ENCODE results near the gene FIBIN. TPM values are rescaled to one million over a fixed set of nuclear protein-coding genes. Genes with fewer than 3 reads are reported as not detected.
A peak's percentile ranks its signal among the peaks of the same experiment; 100 is the strongest.
"Not testable (repeated sequence)": the region's sequence is repeated elsewhere in the genome, so short reads cannot be mapped to it uniquely, and the experiment has no call there.

The FIBIN gene
- total RNA-seq, 2 donors from 2014 or later: 153 to 278 TPM

GRCh38 chr11:26971961-26972360 lies 22.0 kb upstream of the FIBIN start:
- no peak for ATAC-seq (ENCODE audit: insufficient number of reproducible peaks, low FRiP score, low read depth)
- no peak for TF ChIP-seq CTCF (IDR thresholded peaks at IDR 0.05)
- no peak overlapping the region for H3K27ac ChIP-seq
- no peaks in the 10 kb centered on the region for H3K9me3 ChIP-seq
- H3K4me3 ChIP-seq: no peak overlapping the region
- no peaks in the 10 kb centered on the region for H3K27me3 ChIP-seq (replicated peaks; ENCODE audit: insufficient read depth)
- H3K36me3 ChIP-seq: no peaks in the 10 kb centered on the region
- peaks cover 8 to 28% of the 10 kb centered on the region in 2 donors for H3K4me1 ChIP-seq (ENCODE audit: control insufficient read depth in 1 of 2, low read depth in 2 of 2)
- no peak for DNase-seq (ENCODE audit: low spot score)

GRCh38 chr11:26974069-26974783 lies 19.7 kb upstream of the FIBIN start:
- ATAC-seq (ENCODE audit: insufficient number of reproducible peaks, low FRiP score, low read depth) (no peak), DNase-seq (ENCODE audit: low spot score) (no peak)
- H3K27me3 ChIP-seq (replicated peaks; ENCODE audit: insufficient read depth): no peaks in the 10 kb centered on the region
- H3K27ac ChIP-seq: peak overlapping the region; percentile 7 to 42
- TF ChIP-seq CTCF (IDR thresholded peaks at IDR 0.05): no peak
- peak overlapping the region; percentile 19 for H3K4me3 ChIP-seq
- H3K36me3 ChIP-seq: no peaks in the 10 kb centered on the region
- H3K4me1 ChIP-seq (ENCODE audit: control insufficient read depth in 1 of 2, low read depth in 2 of 2): peaks cover 8 to 28% of the 10 kb centered on the region in 2 donors
- no peaks in the 10 kb centered on the region for H3K9me3 ChIP-seq

- H3K36me3 ChIP-seq: no peaks in the 10 kb centered on the region
- DNase-seq (ENCODE audit: low spot score) (no peak), ATAC-seq (ENCODE audit: insufficient number of reproducible peaks, low FRiP score, low read depth) (no peak)
- TF ChIP-seq CTCF (IDR thresholded peaks at IDR 0.05): no peak
- H3K9me3 ChIP-seq: no peaks in the 10 kb centered on the region
- H3K4me1 ChIP-seq (ENCODE audit: control insufficient read depth in 1 of 2, low read depth in 2 of 2): peaks cover 8 to 28% of the 10 kb centered on the region in 2 donors
- peak overlapping the region; percentile 7 to 42 for H3K27ac ChIP-seq
- peak overlapping the region; percentile 19 for H3K4me3 ChIP-seq
- H3K27me3 ChIP-seq (replicated peaks; ENCODE audit: insufficient read depth): no peaks in the 10 kb centered on the region
Observed at GRCh38 chr11:26974996-26975395, 18.9 kb upstream of the FIBIN start.

GRCh38 chr11:26976389-26976788 lies 17.5 kb upstream of the FIBIN start:
- DNase-seq (ENCODE audit: low spot score) (no peak), ATAC-seq (ENCODE audit: insufficient number of reproducible peaks, low FRiP score, low read depth) (no peak)
- TF ChIP-seq CTCF (IDR thresholded peaks at IDR 0.05): no peak
- H3K27ac ChIP-seq: peak overlapping the region; percentile 7 to 31
- H3K4me1 ChIP-seq (ENCODE audit: control insufficient read depth in 1 of 2, low read depth in 2 of 2): peaks cover 8 to 28% of the 10 kb centered on the region in 2 donors
- no peak overlapping the region for H3K4me3 ChIP-seq
- H3K36me3 ChIP-seq: no peaks in the 10 kb centered on the region
- H3K27me3 ChIP-seq (replicated peaks; ENCODE audit: insufficient read depth): no peaks in the 10 kb centered on the region
- H3K9me3 ChIP-seq: peaks cover 6% of the 10 kb centered on the region

GRCh38 chr11:26977209-26977608 lies 16.7 kb upstream of the FIBIN start:
- not testable (repeated sequence) for DNase-seq (ENCODE audit: low spot score); H3K4me3 ChIP-seq; H3K9me3 ChIP-seq; H3K27ac ChIP-seq; ATAC-seq (ENCODE audit: insufficient number of reproducible peaks, low FRiP score, low read depth); H3K36me3 ChIP-seq; H3K27me3 ChIP-seq (replicated peaks; ENCODE audit: insufficient read depth)
- H3K4me1 ChIP-seq (ENCODE audit: control insufficient read depth in 1 of 2, low read depth in 2 of 2): peaks cover 8 to 28% of the 10 kb centered on the region in 2 donors

- H3K27ac ChIP-seq: no peak overlapping the region
- DNase-seq (ENCODE audit: low spot score) (no peak), ATAC-seq (ENCODE audit: insufficient number of reproducible peaks, low FRiP score, low read depth) (no peak)
- no peaks in the 10 kb centered on the region for H3K27me3 ChIP-seq (replicated peaks; ENCODE audit: insufficient read depth)
- no peaks in the 10 kb centered on the region for H3K36me3 ChIP-seq
- no peak overlapping the region for H3K4me3 ChIP-seq
- TF ChIP-seq CTCF (IDR thresholded peaks at IDR 0.05): no peak
- peaks cover 11 to 24% of the 10 kb centered on the region in 2 donors for H3K4me1 ChIP-seq (ENCODE audit: control insufficient read depth in 1 of 2, low read depth in 2 of 2)
- H3K9me3 ChIP-seq: peaks cover 6% of the 10 kb centered on the region
Observed at GRCh38 chr11:26983645-26984044, 10.3 kb upstream of the FIBIN start.
